Rectal smooth muscle tissue (tissue), 1 donor: Measurements from ENCODE around the gene DIRAS1.
A peak's percentile ranks its signal among the peaks of the same experiment; 100 is the strongest.

Experiments
- H3K27ac ChIP-seq: one replicate; pipeline ENCODE4 v1.7.0; 2013; ENCODE audit warnings: low read depth, low read length, inconsistent platforms
- H3K27me3 ChIP-seq: one replicate; pipeline ENCODE4 v1.7.0; 2013; ENCODE audit warnings: low read length; ENCODE audit not compliant: control insufficient read depth, insufficient read depth
- H3K36me3 ChIP-seq: one replicate; pipeline ENCODE4 v1.7.0; 2013; ENCODE audit warnings: low read length; ENCODE audit not compliant: control insufficient read depth, insufficient read depth
- H3K4me1 ChIP-seq: one replicate; pipeline ENCODE4 v1.7.0; 2013; ENCODE audit warnings: low read length; ENCODE audit not compliant: control insufficient read depth, insufficient read depth
- H3K4me3 ChIP-seq: one replicate; pipeline ENCODE4 v1.7.0; 2013; ENCODE audit warnings: low read length
- H3K9ac ChIP-seq: one replicate; pipeline ENCODE4 v1.7.0; 2013; ENCODE audit warnings: low read length

DIRAS1 gene, protein sequence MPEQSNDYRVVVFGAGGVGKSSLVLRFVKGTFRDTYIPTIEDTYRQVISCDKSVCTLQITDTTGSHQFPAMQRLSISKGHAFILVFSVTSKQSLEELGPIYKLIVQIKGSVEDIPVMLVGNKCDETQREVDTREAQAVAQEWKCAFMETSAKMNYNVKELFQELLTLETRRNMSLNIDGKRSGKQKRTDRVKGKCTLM

DNA sequence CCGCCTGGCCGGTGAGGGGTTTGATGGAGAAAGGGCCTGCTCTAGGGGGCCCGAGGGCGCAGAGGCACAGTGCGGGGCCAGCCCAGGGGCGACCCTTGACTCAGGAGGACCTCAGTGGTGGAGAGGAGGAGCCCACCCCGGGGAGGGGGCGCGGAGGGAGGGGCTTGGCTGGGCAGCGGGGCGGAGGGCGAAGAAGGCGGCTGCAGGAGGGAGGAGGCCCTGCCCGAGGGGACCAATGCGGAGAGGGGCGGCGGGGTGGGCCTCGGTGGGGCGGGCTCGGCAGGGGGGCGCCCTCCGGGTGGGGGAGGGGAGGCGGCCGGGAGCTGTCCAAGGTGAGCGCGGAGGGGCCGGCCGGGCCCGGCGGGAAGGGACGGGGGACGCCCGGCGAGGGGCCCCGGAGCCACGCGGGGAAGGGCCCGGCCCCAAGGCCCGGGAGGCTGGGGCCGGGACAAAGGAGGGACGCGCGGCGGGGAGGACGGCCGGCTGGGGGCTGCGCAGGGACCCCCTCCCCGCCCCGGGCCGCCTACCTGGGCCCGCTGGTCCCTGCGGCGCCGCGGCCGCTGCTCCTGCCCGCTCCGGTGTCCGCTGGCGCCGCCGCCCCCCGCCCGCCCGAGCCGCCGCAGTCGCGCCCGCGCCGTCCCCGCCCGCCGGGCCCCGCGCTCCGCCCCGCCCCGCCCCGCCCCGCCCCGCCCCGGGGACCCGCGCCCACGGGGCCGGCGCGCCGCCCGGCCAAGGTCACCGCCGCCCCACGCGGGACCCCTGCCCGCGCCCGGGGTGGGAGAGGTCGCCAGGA lies at the start of gene DIRAS1:
Gene DIRAS1 (minus strand): TSS at position 596 of the 793 bp plus-strand sequence. CDS start 3,566 bp downstream, outside the sequence.
- Histone ChIP-seq H3K4me3 (peak within 1 kb of the TSS; percentile 15), H3K27ac (no peak within 1 kb of the TSS), H3K36me3 (no peaks in the 10 kb centered on the region), H3K4me1 (peaks cover 5% of the 10 kb centered on the region), H3K27me3 (peaks cover 23% of the 10 kb centered on the region), H3K9ac (no peak within 1 kb of the TSS)

DNA sequence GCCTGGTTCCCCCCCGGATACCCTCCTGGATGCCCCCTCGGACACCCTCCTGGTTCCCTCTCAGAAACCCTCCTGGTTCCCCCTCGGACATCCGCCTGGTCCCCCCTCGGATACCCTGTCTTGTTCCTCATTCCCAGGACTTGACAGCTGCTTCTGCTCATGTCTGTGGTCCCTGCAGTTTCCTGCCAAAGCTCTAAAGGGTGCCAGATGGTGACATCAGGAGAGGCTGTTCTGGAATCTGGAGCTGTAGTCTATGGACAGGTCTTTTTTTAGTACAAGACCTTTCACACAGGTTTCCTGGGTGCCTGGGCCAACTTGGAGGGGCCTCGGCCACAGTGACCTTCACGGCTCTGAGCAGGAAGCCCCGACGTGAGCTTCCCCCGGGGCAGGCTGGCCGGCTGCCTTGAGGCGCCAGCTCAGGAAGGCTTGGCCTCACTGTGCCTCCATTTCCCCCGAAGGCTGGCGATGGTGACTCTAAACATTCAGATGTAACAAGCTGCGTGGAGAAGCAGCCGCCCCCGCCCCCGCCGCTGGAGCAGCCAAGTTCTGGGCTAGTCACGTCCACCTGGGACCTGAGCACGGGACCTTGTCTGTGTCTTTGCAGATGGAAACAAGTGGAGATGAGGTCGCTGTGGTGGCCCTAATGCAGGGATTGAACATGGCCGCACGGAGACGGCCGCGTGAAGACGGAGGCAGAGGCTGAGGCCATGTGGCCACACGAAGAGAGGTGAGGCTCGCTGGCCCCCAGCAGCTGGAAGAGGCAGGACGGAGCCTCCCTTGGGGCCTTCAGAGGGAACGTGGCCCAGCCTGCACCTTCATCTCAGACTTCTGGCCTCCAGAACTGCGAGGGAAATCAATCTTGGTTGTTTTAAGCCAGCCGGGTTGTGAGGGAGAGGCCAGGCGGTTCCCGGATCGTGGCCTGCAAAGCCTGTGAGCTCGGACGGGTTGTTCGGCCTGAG lies 49.2 kb upstream of the DIRAS1 start:
- Histone ChIP-seq H3K9ac (no peak overlapping the region), H3K4me3 (no peak overlapping the region), H3K36me3 (peaks cover 4% of the 10 kb centered on the region), H3K4me1 (peaks cover 8% of the 10 kb centered on the region), H3K27ac (peak overlapping the region; percentile 71), H3K27me3 (no peaks in the 10 kb centered on the region)

DNA sequence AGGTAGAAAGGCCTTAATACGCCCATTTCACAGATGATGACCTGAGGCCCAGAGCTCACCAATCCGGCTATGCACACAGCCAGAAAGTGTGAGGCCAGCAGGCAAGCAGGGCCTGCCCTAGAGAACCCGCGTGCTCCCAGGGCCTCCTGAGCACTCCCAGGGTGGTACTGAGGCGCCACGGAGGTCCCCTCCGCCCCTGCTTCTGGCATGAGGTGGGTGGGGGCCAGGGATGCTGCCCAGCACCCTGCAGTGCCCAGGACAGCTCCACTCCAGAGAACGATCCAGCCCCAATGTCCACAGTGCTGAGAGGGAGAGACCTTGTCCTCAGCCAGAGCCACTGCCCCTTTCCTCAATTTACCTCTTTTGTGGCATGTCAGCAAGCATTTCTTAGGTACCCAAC lies 48.0 kb upstream of the DIRAS1 start:
- Histone ChIP-seq H3K4me3 (no peak overlapping the region), H3K27ac (no peak overlapping the region), H3K27me3 (no peaks in the 10 kb centered on the region), H3K9ac (no peak overlapping the region), H3K36me3 (peaks cover 8% of the 10 kb centered on the region), H3K4me1 (peaks cover 8% of the 10 kb centered on the region)

DNA sequence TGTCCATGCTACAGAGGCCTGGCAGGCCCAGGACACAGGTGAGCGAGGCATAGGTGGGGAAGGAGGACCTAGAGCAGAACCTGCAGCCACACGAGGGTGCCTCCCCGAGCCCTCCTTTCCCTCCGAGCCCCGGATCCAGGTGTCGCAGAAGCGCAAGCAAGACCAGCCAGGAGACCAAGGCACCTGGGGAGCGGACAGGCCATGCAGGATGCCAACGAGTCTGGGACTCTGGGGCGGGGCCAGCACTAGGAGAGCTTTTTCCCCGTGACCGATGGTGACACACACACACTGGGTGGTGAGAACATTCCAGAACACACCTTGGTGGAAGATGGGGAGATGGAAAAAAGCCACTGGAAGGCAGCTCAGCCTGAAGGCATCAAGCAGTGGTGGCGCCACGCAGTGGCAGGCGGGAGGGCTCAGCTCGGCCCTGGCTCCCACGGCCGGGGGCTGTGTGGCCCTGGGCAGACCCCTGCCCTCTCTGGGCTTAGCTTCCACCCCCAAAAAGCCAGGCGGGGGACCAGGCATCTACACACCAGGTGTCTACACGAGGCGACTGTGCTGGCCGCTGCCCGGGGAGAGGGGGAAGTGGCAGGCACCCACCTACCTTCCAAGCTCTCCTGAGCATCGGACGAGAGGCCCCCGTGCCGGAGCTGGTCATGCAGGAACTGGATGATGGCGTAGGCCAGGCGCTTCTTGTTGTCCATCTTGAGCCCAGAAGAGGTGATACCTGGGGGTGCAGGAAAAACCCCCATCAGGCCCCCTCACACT lies 47.4 kb upstream of the DIRAS1 start:
- Histone ChIP-seq H3K4me1 (peaks cover 8% of the 10 kb centered on the region), H3K27me3 (no peaks in the 10 kb centered on the region), H3K9ac (no peak overlapping the region), H3K27ac (no peak overlapping the region), H3K36me3 (peaks cover 11% of the 10 kb centered on the region), H3K4me3 (no peak overlapping the region)

DNA sequence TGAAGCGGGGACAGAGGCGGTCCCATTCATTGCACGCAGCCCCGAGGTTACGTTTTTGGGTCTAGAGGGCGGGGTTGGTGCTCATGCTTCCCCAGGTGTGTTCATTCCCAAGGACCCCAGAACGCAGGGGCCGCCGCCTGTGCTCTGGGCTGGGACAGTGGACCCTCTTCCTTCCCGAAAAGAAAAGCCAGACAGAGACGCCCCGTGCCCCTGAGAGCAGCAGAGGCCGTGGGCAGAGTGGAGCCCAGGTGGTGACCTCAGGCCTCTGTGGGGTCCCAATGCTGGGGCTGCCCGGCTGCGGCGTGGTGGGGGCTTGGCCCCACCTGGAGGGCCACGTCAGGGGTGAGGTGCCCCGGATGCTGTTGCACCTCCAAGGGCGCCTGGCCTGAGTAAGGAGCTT lies 46.5 kb upstream of the DIRAS1 start:
- peaks cover 8% of the 10 kb centered on the region for H3K4me1 ChIP-seq
- no peaks in the 10 kb centered on the region for H3K27me3 ChIP-seq
- no peak overlapping the region for H3K9ac ChIP-seq
- H3K36me3 ChIP-seq, result peaks cover 12% of the 10 kb centered on the region
- no peak overlapping the region for H3K27ac ChIP-seq
- H3K4me3 ChIP-seq, result no peak overlapping the region

DNA sequence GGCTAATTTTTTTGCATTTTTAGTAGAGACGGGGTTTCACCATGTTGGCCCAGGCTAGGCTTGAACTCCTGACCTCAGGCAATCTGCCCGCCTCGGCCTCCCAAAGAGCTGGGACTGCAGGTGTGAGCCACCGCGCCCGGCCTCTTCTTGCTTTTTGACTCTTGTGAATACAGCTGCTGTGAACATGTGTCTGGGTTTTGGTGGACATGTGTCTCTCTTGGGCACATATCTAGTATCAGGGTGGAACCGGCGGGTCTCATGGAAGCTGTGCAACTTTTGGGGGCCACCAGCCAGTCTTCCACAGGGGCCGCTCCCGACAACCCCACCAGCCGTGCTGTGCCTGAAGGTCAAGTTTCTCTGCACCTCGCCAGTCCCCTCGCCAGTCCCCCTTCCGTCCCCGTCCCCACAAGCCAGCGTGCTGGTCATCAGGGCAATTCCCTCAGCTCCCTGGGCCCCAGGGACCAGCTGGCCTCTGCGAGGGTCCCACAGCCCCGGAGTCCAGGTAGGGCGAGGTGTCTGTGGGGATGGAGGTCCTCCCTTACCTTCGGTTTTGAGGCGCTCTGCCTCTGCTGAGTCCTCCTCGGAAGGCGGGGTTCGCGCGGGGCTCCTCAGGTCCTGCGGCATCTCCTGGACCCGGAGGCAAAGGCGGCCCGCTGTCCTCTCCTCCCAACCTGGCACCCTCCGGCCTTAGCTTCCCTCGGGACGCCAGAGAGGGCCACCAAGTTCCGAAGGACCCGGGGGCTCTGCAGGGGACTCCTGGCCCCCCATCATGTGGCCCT lies 45.6 kb upstream of the DIRAS1 start:
- Histone ChIP-seq H3K27me3 (no peaks in the 10 kb centered on the region), H3K4me1 (peaks cover 8% of the 10 kb centered on the region), H3K36me3 (peaks cover 16% of the 10 kb centered on the region), H3K9ac (no peak overlapping the region), H3K4me3 (no peak overlapping the region), H3K27ac (no peak overlapping the region)

DNA sequence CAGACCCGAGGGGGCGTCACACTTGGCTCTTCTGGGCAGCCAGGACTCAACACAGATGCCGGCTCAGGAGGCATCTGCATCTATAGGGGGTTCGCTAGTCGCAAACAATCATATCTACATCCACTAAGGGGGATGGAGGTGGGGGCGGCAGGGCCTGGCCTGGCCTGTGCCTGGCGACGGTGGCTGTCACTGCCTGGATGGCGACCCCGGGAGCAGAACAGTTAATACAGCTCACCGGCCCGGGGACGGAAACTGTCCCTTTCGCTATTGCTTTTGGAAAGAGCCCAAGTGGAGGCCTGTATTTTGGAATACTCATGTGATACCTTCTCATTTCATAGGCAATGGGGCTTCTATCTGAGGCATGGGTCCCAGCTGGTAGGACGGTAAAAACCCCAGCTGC lies 44.2 kb upstream of the DIRAS1 start:
- no peak overlapping the region for H3K27ac ChIP-seq
- H3K27me3 ChIP-seq, result no peaks in the 10 kb centered on the region
- no peak overlapping the region for H3K9ac ChIP-seq
- no peak overlapping the region for H3K4me3 ChIP-seq
- peaks cover 3% of the 10 kb centered on the region for H3K4me1 ChIP-seq
- H3K36me3 ChIP-seq, result peaks cover 16% of the 10 kb centered on the region

DNA sequence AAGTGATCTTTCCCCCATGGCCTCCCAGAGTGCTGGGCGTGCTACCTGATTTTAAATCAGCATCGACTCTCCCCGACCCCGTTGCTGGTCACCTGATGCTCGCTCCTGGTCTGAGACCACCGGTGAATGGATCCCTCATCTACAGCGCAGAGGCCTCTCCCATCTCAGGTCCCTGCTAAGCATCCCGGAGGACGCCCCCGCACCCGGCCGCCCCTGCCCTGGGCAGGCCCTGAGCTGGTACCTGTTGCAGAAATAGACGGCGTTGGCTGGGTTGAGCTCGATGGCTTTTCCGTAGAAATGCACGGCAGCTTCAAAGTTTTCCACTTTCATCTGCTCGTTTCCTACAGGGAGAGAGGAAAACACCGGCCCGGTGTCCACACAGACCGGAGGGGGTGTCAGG lies 43.8 kb upstream of the DIRAS1 start:
- Histone ChIP-seq H3K9ac (no peak overlapping the region), H3K27me3 (no peaks in the 10 kb centered on the region)

DNA sequence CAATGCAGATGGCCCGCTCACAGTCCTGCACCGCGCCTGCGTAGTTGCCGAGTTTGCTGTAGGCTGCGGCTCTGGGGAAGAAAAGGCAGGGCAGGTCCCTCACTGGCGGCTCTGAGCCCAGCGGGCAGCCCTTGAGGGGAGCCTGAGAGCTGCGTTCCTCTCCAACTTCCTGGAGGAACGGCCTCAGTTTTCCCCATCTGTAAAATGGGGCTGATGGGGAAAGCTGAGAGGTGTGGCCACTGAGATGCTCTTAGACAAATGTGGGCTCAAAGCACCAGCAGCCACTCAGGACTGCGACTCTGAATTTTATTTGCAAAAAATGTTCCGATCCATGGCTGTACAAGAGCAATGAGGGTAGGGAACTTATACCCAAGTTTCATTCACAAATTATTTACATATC lies 42.5 kb upstream of the DIRAS1 start:
- Histone ChIP-seq H3K9ac (no peak overlapping the region), H3K27ac (no peak overlapping the region), H3K36me3 (peaks cover 21% of the 10 kb centered on the region), H3K27me3 (no peaks in the 10 kb centered on the region), H3K4me1 (no peaks in the 10 kb centered on the region), H3K4me3 (no peak overlapping the region)

More for the DNA sequence above, 43.8 kb upstream of the DIRAS1 start:
- Histone ChIP-seq H3K36me3 (peaks cover 16% of the 10 kb centered on the region), H3K4me3 (no peak overlapping the region), H3K27ac (no peak overlapping the region), H3K4me1 (no peaks in the 10 kb centered on the region)

DNA sequence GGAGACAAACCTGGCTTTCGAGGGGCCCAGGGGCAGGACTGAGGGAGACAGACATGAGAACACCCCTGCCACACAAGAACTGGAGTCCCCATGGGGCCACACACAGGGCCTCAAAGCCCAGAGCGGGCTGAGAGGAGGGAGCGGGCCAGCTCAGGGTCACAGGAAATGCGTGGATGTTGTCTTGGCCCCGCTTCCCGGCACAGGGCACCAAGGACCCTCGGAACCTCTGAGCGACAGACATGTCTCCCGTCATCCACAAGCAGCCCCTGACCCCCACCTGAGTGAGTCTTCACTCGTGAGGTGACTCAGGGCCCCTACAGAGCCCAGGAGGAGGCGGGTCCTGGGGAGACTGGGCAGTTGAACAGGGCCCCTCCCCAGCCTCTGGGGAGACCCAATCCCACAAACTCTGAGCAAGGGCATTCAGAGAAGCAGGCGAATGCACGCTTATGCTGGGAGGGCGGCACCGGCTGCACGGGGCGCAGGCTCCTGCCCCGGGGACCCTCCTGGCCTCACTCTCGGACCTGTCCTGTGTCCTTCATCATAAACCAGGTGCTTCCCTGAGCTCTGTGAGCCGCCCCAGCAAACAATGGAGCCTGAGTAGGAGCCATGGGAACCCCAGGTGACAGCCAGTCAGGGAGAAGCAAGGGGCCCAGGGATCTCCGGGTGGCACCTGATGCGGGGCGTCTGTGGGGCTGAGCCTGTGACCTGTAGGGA lies 41.8 kb upstream of the DIRAS1 start:
- H3K4me3 ChIP-seq, result no peak overlapping the region
- H3K36me3 ChIP-seq, result peaks cover 24% of the 10 kb centered on the region
- H3K4me1 ChIP-seq, result no peaks in the 10 kb centered on the region
- H3K9ac ChIP-seq, result no peak overlapping the region
- no peaks in the 10 kb centered on the region for H3K27me3 ChIP-seq
- H3K27ac ChIP-seq, result no peak overlapping the region
